Measurements from ENCODE around the gene ZNF766. TPM values are rescaled to one million over a fixed set of nuclear protein-coding genes. Genes with fewer than 3 reads are reported as not detected.
A peak's percentile ranks its signal among the peaks of the same experiment; 100 is the strongest.
"Not testable (repeated sequence)": the region's sequence is repeated elsewhere in the genome, so short reads cannot be mapped to it uniquely, and the experiment has no call there.

Gene ZNF766
- 10 to 100 TPM in 9 of 10 donors, 1 to 10 TPM in 1; 8.1 to 14.4 (median 11.9) TPM for polyA plus RNA-seq (ENCODE audit: insufficient read length in 10 of 10)
- long read RNA-seq, donor 1, full-length matches to known transcripts: 2 of 2 reads
- long read RNA-seq, donor 1, partial matches to known transcripts: 0 of 2 reads
- long read RNA-seq, donor 1, other reads (novel, unspliced or antisense): 0 of 2 reads
- long read RNA-seq, donor 2: 0 reads
- long read RNA-seq, donor 3: 0 reads
- long read RNA-seq, donor 4, full-length matches to known transcripts: 5 of 5 reads
- long read RNA-seq, donor 4, partial matches to known transcripts: 0 of 5 reads
- long read RNA-seq, donor 4, other reads (novel, unspliced or antisense): 0 of 5 reads
- long read RNA-seq, donor 5, full-length matches to known transcripts: 5 of 5 reads
- long read RNA-seq, donor 5, partial matches to known transcripts: 0 of 5 reads
- long read RNA-seq, donor 5, other reads (novel, unspliced or antisense): 0 of 5 reads
- long read RNA-seq, donor 6, full-length matches to known transcripts: 7 of 7 reads
- long read RNA-seq, donor 6, partial matches to known transcripts: 0 of 7 reads
- long read RNA-seq, donor 6, other reads (novel, unspliced or antisense): 0 of 7 reads
- long read RNA-seq, donor 7, full-length matches to known transcripts: 2 of 2 reads
- long read RNA-seq, donor 7, partial matches to known transcripts: 0 of 2 reads
- long read RNA-seq, donor 7, other reads (novel, unspliced or antisense): 0 of 2 reads
- long read RNA-seq, donor 8, full-length matches to known transcripts: 3 of 3 reads
- long read RNA-seq, donor 8, partial matches to known transcripts: 0 of 3 reads
- long read RNA-seq, donor 8, other reads (novel, unspliced or antisense): 0 of 3 reads
- long read RNA-seq, donor 9: 0 reads

- DNase-seq: peak; percentile 94 to 98 (median 95)
Measured at GRCh38 chr19:52269338-52270261, at the start of gene ZNF766. TSS of gene ZNF766 (plus strand) at chr19:52269587. CDS start at chr19:52269614, 27 bp downstream.

- peak; percentile 49 to 55 (median 53) for DNase-seq
Measured at GRCh38 chr19:52219611-52220010, 49.8 kb upstream of the ZNF766 start.

DNA sequence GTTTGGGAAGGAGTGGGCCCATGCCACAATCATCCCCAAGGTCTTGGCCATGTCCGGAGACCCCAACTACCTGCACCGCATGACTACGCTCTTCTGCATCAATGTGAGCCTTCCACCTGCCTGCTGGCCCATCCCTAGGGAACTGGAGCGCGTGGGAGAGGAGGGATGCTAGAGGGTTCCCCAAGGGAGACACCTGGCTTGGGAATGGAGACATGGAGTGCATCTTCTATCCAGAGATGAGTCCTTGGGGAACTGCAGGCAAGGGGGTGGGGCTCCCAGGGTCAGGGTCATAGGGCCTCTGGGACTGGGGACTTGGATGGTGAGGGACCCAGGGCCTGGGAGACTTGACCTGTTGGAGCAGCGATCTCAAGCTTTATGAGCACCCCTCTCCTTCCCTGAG, 48.4 kb upstream of the ZNF766 start:
- no peak for DNase-seq

- no peak for DNase-seq
Measured at GRCh38 chr19:52221831-52222375, 47.5 kb upstream of the ZNF766 start.

GRCh38 chr19:52224211-52224610, 45.2 kb upstream of the ZNF766 start:
- DNase-seq: no peak

DNA sequence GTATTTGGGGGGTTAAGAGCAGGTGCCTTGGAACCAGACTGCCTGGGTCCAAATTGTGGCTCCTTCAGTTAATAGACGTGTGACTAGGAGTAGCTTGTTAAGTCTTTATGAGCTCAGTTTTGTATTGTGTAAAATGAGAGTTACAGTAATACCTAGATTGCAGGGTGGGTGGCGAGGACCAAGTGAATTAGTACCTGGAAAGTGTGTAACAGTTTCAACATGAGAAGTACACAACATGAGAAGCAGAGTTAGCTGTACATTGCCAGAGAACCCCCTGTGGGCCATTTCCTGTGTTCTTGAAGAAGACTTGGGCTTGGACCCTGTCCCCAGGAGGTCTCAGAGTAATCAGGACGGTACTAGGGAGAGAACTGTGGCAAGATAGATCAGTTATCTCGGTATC, 42.7 kb upstream of the ZNF766 start:
- DNase-seq: no peak

DNA sequence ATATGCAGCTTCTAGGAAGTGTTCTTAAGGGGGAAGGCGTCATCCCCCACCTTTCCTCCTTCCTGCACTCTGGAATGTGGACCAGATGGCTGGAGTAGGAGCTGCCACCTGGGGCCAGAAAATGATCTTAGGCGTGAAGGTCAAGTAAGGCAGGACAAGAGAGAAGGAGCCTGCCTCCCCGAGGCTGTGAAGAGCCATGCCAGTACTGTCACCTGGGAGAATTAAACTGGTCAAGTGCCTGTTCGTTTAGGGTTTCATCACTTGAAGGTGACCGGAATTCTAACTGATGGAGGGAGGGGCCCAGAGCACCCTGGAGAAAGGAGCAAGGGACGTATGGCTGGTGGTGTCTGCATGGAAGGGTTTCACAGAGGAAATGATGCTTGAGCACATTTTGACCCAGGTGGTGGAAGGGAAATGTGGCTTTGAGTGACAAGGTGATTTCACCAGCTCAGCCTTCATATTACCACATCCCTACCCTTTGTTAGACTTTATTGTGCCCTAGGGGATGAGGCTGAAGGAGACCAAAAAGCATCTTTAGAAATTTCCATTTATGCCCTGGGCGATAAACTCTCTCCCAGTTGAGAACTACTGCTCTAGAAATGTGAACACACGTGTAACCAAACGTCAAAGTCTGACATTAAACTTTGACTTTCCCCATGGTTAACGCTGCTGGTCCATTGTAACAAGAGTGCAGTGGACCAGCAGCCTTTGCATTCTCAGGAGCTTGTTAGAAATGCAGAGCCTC, 42.0 kb upstream of the ZNF766 start:
- DNase-seq: no peak

- DNase-seq: no peak
Measured at GRCh38 chr19:52227980-52228379, 41.4 kb upstream of the ZNF766 start.

- DNase-seq: no peak
Measured at GRCh38 chr19:52229524-52229923, 39.9 kb upstream of the ZNF766 start.

DNA sequence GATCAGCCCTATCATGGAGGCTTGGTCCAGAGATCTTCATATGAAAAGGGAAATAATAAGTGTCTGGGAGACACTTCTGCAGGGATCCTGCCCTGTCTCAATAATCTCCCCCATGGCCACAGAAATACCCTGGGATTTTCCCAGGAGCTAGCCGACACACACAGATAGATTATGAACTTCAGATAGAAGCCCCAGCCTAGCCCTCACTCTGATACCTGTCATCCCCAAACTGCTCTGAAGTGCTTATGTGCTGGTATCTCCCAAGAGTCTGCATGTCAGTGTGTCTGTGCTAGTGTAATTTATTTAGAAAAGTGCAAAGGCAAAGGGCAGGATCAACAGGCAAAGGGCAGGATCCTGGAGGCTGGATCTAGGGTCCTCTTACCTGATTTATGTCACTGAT, 38.7 kb upstream of the ZNF766 start:
- DNase-seq: no peak

GRCh38 chr19:52231154-52231910, 38.1 kb upstream of the ZNF766 start:
- DNase-seq: no peak

DNA sequence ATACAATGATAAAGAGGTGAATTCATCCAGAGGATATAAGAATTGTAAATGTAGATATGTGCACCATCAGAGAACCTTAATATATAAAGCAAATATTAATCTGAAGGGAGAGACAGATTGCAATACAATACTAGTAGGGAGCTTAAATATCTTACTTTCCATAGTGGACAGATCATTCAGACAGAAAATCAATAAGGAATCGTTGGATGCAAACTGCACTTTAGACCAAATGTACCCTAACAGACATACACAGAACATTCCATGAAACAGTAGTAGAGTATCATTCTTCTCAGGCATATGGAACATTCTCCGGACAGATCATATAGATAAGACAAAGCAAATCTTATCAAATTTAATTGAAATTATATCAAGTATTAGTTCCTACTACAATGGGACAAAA, 35.0 kb upstream of the ZNF766 start:
- no peak for DNase-seq

DNA sequence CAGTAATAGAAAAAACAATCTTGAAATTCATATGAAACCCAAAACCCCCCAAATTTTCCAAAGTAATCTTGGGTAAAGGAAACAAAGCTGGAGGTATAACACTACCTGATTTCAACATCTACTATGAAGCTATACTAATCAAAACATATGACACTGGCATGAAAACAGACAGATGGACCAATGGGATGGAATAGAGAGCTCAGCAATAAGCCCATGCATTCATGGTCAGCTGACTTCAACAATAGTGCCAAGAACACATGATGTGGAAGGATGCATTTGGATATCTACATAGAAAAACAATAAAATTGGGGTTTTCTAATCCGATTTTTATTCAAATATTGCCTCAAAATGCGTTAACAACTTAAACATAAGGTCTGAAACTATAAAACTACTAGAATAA, 32.2 kb upstream of the ZNF766 start:
- DNase-seq: no peak

DNA sequence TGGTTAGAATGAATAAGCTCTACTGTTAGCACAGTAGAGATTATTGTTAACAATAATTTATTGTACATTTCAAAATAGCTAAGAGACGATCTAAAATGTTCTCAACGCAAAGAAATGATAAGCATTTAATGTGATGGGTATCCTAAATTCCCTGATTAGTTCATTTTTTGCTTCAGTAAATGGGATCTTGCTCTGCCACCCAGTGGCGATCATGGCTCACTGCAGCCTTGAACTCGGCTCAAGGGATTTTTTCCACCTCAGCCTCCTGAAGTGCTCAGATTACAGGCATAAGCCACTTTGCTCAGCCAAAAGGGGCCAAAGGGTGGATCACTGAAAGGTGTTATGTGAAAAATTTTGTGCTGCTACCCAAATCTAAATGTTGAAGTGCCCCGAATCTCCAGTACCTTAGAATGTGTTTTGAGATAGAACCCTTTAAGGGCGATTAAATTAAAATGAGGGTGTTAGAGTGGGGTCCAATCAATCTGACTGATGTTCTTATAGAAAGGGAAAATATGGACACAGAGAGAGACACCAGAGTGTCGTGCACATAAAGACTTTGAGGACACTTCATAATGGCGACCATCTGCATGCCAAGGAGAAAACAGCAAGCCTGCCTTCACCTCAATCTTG, 31.5 kb upstream of the ZNF766 start:
- DNase-seq: peak; percentile 45 to 85 (median 76)

DNA sequence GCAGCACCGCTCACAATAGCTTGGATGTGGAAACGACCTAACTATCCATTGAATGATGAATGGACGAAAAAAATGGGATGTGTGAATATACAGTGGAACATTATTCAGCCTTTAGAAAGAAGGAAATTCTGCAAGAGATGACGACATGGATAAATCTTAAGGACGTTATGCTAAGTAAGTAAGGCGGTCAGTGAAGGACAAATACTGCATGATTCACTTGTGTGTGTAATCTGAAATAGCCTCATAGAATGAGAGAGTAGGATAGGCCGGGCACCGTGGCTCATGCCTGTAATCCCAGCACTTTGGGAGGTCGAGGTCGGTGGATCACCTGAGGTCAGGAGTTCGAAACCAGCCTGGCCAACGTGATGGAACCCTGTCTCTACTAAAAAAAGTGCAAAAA, 25.4 kb upstream of the ZNF766 start:
- no peak for DNase-seq

DNA sequence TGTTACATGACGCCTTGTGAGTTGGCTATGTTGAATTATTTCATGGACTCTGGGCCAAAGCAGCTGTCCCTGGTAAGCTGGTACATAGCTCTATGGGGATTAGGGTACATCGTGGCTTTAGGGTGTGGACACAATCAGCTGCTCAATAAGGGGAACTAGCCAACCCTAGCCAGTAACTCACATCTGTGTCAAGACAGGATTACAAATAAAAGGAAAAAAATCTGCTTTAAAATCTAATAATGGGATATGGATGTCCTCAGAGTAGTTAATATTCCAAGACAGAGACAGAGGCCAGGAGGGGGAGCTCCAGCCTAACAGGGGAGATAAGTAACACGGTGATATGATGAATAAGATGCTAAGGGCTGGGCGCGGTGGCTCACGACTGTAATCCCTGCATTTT, 21.1 kb upstream of the ZNF766 start:
- DNase-seq: peak; percentile 51 to 73 (median 65)

GRCh38 chr19:52258426-52258825, 11.0 kb upstream of the ZNF766 start:
- DNase-seq: no peak

- not testable (repeated sequence) for DNase-seq
Measured at GRCh38 chr19:52265556-52265955, 3.8 kb upstream of the ZNF766 start.

DNA sequence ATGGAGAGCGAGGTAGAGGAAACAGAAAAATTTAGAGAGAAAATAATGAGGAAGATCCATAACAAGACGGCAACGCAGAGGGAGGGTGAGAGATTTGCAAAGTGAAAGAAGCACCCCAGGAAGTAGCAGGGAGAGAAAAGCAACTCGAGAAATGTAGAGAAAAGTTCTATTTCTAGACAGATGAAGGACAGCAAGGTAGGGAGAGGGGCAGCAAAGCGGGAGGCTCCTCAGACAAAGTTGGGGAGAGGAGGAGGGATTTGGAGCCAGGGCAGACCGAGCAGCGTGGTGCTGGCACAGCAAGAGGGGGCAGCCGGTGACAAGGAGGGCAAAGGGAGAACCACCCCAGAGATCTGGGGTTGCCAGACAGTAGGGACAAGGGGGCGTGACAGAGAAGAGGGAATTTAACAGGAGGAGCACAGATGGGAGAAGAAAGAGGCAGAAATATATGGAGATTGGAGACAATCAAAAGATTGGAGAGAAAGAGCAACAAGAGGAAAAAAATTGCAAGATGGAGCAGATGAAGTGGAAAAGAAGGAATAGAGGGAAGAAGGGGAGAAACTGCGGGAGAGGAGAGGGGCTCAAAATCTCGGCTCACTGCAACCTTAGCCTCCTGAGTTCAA, 989 bp downstream of the ZNF766 start:
- no peak for DNase-seq
